Measurements from ENCODE around the gene EML3.
A peak's percentile ranks its signal among the peaks of the same experiment; 100 is the strongest.

The EML3 gene

GRCh38 chr11:62610814-62611704 is 1.5 kb downstream of the EML3 start:
- POLR2A ChIA-PET = interaction anchor here (0.7 to 3.4 kb wide), 5 partner anchors 9 to 54 kb away, joined by 3 to 10 read pairs (median 4); partner anchors contain the start of genes B3GAT3, C11orf98, CSKMT and INTS5
- Histone ChIP-seq H3K27me3 (replicated peaks in 2 of 5; ENCODE audit: control insufficient read depth in 4 of 5, insufficient read depth in 5 of 5, low read length in 4 of 5) (no peaks in the 10 kb centered on the region), H3K9me3 (ENCODE audit: control extremely low read depth in 1 of 5, control insufficient read depth in 4 of 5, insufficient read depth in 2 of 5, low read depth in 1 of 5, low read length in 4 of 5) (no peaks in the 10 kb centered on the region), H3K27ac (ENCODE audit: insufficient read depth in 1 of 2, low read depth in 1 of 2, low read length in 2 of 2, poor library complexity in 1 of 2, severe bottlenecking in 2 of 2) (peak overlapping the region; percentile 46 to 87), H3K4me1 (ENCODE audit: control extremely low read depth in 1 of 4, control insufficient read depth in 4 of 4, insufficient read depth in 4 of 4, low read length in 3 of 4) (peaks cover 0 to 51% (median 36%) of the 10 kb centered on the region in 4 experiments), H3K36me3 (ENCODE audit: control insufficient read depth in 4 of 4, insufficient read depth in 4 of 4, low read length in 3 of 4) (peaks cover 4 to 51% (median 29%) of the 10 kb centered on the region in 4 experiments), H3K4me3 (ENCODE audit: control insufficient read depth in 1 of 7, extremely low read depth in 1 of 7, insufficient read depth in 4 of 7, low read depth in 2 of 7, low read length in 6 of 7) (peak overlapping the region; percentile 52 to 94 (median 79))
- DNase-seq = no peak
- CTCF ChIA-PET = interaction anchor here (0.7 to 5.2 kb wide), 16 partner anchors 9 to 101 kb away, joined by 3 to 62 read pairs (median 4); partner anchors contain the start of genes B3GAT3, C11orf98, CSKMT and INTS5
- WGBS (ENCODE audit: insufficient coverage) = 84% methylated on average over 13 of the region's 28 CpGs

GRCh38 chr11:62610403-62610802 is 2.2 kb downstream of the EML3 start:
- ChIA-PET CTCF (interaction anchor here (0.7 to 5.2 kb wide), 9 partner anchors 11 to 108 kb away, joined by 3 to 62 read pairs (median 6); partner anchors contain the start of genes B3GAT3, C11orf98, CSKMT and TUT1), POLR2A (no interaction called here)
- H3K4me3 ChIP-seq (ENCODE audit: control insufficient read depth in 1 of 7, extremely low read depth in 1 of 7, insufficient read depth in 4 of 7, low read depth in 2 of 7, low read length in 6 of 7) = no peak overlapping the region
- WGBS (ENCODE audit: insufficient coverage) = 100% methylated on average over 6 of the region's 6 CpGs
- H3K4me1 ChIP-seq (ENCODE audit: control extremely low read depth in 1 of 4, control insufficient read depth in 4 of 4, insufficient read depth in 4 of 4, low read length in 3 of 4) = peaks cover 0 to 51% (median 36%) of the 10 kb centered on the region in 4 experiments
- H3K27me3 ChIP-seq (replicated peaks in 2 of 5; ENCODE audit: control insufficient read depth in 4 of 5, insufficient read depth in 5 of 5, low read length in 4 of 5) = no peaks in the 10 kb centered on the region
- H3K9me3 ChIP-seq (ENCODE audit: control extremely low read depth in 1 of 5, control insufficient read depth in 4 of 5, insufficient read depth in 2 of 5, low read depth in 1 of 5, low read length in 4 of 5) = no peaks in the 10 kb centered on the region
- peak overlapping the region in 1 of 2 experiments; percentile 87 for H3K27ac ChIP-seq (ENCODE audit: insufficient read depth in 1 of 2, low read depth in 1 of 2, low read length in 2 of 2, poor library complexity in 1 of 2, severe bottlenecking in 2 of 2)
- DNase-seq = no peak
- H3K36me3 ChIP-seq (ENCODE audit: control insufficient read depth in 4 of 4, insufficient read depth in 4 of 4, low read length in 3 of 4) = peaks cover 4 to 52% (median 34%) of the 10 kb centered on the region in 4 experiments

- Histone ChIP-seq H3K4me1 (ENCODE audit: control extremely low read depth in 1 of 4, control insufficient read depth in 4 of 4, insufficient read depth in 4 of 4, low read length in 3 of 4) (peaks cover 0 to 49% (median 34%) of the 10 kb centered on the region in 4 experiments), H3K27me3 (replicated peaks in 2 of 5; ENCODE audit: control insufficient read depth in 4 of 5, insufficient read depth in 5 of 5, low read length in 4 of 5) (no peaks in the 10 kb centered on the region), H3K27ac (ENCODE audit: insufficient read depth in 1 of 2, low read depth in 1 of 2, low read length in 2 of 2, poor library complexity in 1 of 2, severe bottlenecking in 2 of 2) (no peak overlapping the region), H3K9me3 (ENCODE audit: control extremely low read depth in 1 of 5, control insufficient read depth in 4 of 5, insufficient read depth in 2 of 5, low read depth in 1 of 5, low read length in 4 of 5) (no peaks in the 10 kb centered on the region), H3K36me3 (ENCODE audit: control insufficient read depth in 4 of 4, insufficient read depth in 4 of 4, low read length in 3 of 4) (peaks cover 4 to 57% (median 39%) of the 10 kb centered on the region in 4 experiments), H3K4me3 (ENCODE audit: control insufficient read depth in 1 of 7, extremely low read depth in 1 of 7, insufficient read depth in 4 of 7, low read depth in 2 of 7, low read length in 6 of 7) (no peak overlapping the region)
- CTCF ChIA-PET = interaction anchor here (1.1 to 5.2 kb wide), 4 partner anchors 10 to 85 kb away, joined by 4 to 62 read pairs (median 6); partner anchors contain the start of genes C11orf98, CSKMT and TUT1
- POLR2A ChIA-PET = no interaction called here
- no peak for DNase-seq
- WGBS (ENCODE audit: insufficient coverage) = 99% methylated on average over 12 of the region's 12 CpGs
Observed at GRCh38 chr11:62608776-62609175, 3.8 kb downstream of the EML3 start.

- ChIA-PET POLR2A (no interaction called here), CTCF (interaction anchor here (0.9 to 5.2 kb wide), 3 partner anchors 11 to 37 kb away, joined by 3 to 62 read pairs (median 4); partner anchors contain the start of gene TUT1)
- no peaks in the 10 kb centered on the region for H3K9me3 ChIP-seq (ENCODE audit: control extremely low read depth in 1 of 5, control insufficient read depth in 4 of 5, insufficient read depth in 2 of 5, low read depth in 1 of 5, low read length in 4 of 5)
- H3K36me3 ChIP-seq (ENCODE audit: control insufficient read depth in 4 of 4, insufficient read depth in 4 of 4, low read length in 3 of 4) = peaks cover 4 to 67% (median 44%) of the 10 kb centered on the region in 4 experiments
- WGBS (ENCODE audit: insufficient coverage) = 84% methylated on average over 4 of the region's 4 CpGs
- H3K27ac ChIP-seq (ENCODE audit: insufficient read depth in 1 of 2, low read depth in 1 of 2, low read length in 2 of 2, poor library complexity in 1 of 2, severe bottlenecking in 2 of 2) = no peak overlapping the region
- no peak overlapping the region for H3K4me3 ChIP-seq (ENCODE audit: control insufficient read depth in 1 of 7, extremely low read depth in 1 of 7, insufficient read depth in 4 of 7, low read depth in 2 of 7, low read length in 6 of 7)
- H3K27me3 ChIP-seq (replicated peaks in 2 of 5; ENCODE audit: control insufficient read depth in 4 of 5, insufficient read depth in 5 of 5, low read length in 4 of 5) = no peaks in the 10 kb centered on the region
- DNase-seq = no peak
- peaks cover 0 to 50% (median 32%) of the 10 kb centered on the region in 4 experiments for H3K4me1 ChIP-seq (ENCODE audit: control extremely low read depth in 1 of 4, control insufficient read depth in 4 of 4, insufficient read depth in 4 of 4, low read length in 3 of 4)
Observed at GRCh38 chr11:62607714-62608113, 4.9 kb downstream of the EML3 start.

GRCh38 chr11:62605902-62606301 is 6.7 kb downstream of the EML3 start:
- WGBS (ENCODE audit: insufficient coverage) = 97% methylated on average over 13 of the region's 15 CpGs

GRCh38 chr11:62605467-62605866 is 7.1 kb downstream of the EML3 start:
- no peaks in the 10 kb centered on the region for H3K9me3 ChIP-seq (ENCODE audit: control extremely low read depth in 1 of 5, control insufficient read depth in 4 of 5, insufficient read depth in 2 of 5, low read depth in 1 of 5, low read length in 4 of 5)
- CTCF ChIA-PET = interaction anchor here (0.6 to 4.1 kb wide), 5 partner anchors 11 to 36 kb away, joined by 3 to 21 read pairs (median 4); partner anchors contain the start of gene TUT1
- peaks cover 2 to 43% (median 26%) of the 10 kb centered on the region in 4 experiments for H3K4me1 ChIP-seq (ENCODE audit: control extremely low read depth in 1 of 4, control insufficient read depth in 4 of 4, insufficient read depth in 4 of 4, low read length in 3 of 4)
- H3K27me3 ChIP-seq (replicated peaks in 2 of 5; ENCODE audit: control insufficient read depth in 4 of 5, insufficient read depth in 5 of 5, low read length in 4 of 5) = no peaks in the 10 kb centered on the region
- peaks cover 4 to 66% (median 45%) of the 10 kb centered on the region in 4 experiments for H3K36me3 ChIP-seq (ENCODE audit: control insufficient read depth in 4 of 4, insufficient read depth in 4 of 4, low read length in 3 of 4)
- WGBS (ENCODE audit: insufficient coverage) = 100% methylated on average over 5 of the region's 6 CpGs
- POLR2A ChIA-PET = interaction anchor here (0.5 kb wide), 1 partner anchor 74 kb away, joined by 3 read pairs; no protein-coding TSS in a partner anchor
- no peak overlapping the region for H3K4me3 ChIP-seq (ENCODE audit: control insufficient read depth in 1 of 7, extremely low read depth in 1 of 7, insufficient read depth in 4 of 7, low read depth in 2 of 7, low read length in 6 of 7)
- DNase-seq = no peak
- no peak overlapping the region for H3K27ac ChIP-seq (ENCODE audit: insufficient read depth in 1 of 2, low read depth in 1 of 2, low read length in 2 of 2, poor library complexity in 1 of 2, severe bottlenecking in 2 of 2)

More at GRCh38 chr11:62605902-62606301, 6.7 kb downstream of the EML3 start:
- Histone ChIP-seq H3K27me3 (replicated peaks in 2 of 5; ENCODE audit: control insufficient read depth in 4 of 5, insufficient read depth in 5 of 5, low read length in 4 of 5) (no peaks in the 10 kb centered on the region), H3K4me3 (ENCODE audit: control insufficient read depth in 1 of 7, extremely low read depth in 1 of 7, insufficient read depth in 4 of 7, low read depth in 2 of 7, low read length in 6 of 7) (no peak overlapping the region), H3K4me1 (ENCODE audit: control extremely low read depth in 1 of 4, control insufficient read depth in 4 of 4, insufficient read depth in 4 of 4, low read length in 3 of 4) (peaks cover 0 to 44% (median 27%) of the 10 kb centered on the region in 4 experiments), H3K27ac (ENCODE audit: insufficient read depth in 1 of 2, low read depth in 1 of 2, low read length in 2 of 2, poor library complexity in 1 of 2, severe bottlenecking in 2 of 2) (no peak overlapping the region), H3K9me3 (ENCODE audit: control extremely low read depth in 1 of 5, control insufficient read depth in 4 of 5, insufficient read depth in 2 of 5, low read depth in 1 of 5, low read length in 4 of 5) (no peaks in the 10 kb centered on the region), H3K36me3 (ENCODE audit: control insufficient read depth in 4 of 4, insufficient read depth in 4 of 4, low read length in 3 of 4) (peaks cover 4 to 70% (median 45%) of the 10 kb centered on the region in 4 experiments)
- DNase-seq = no peak
- CTCF ChIA-PET = interaction anchor here (0.9 to 4.1 kb wide), 3 partner anchors 14 to 35 kb away, joined by 3 to 21 read pairs (median 4); partner anchors contain the start of gene TUT1
- POLR2A ChIA-PET = no interaction called here
